Esophagus squamous epithelium (tissue), 5 donors: ENCODE data around the gene ETV6. TPM values are rescaled to one million over a fixed set of nuclear protein-coding genes. Genes with fewer than 3 reads are reported as not detected.

ENCODE experiments used
- DNase-seq: peaks from one replicate; lab custom pipeline; 2025; lab: John Stamatoyannopoulos, UW
- H3K27ac ChIP-seq, 4 donors: fragments of 200-600 bp; sonication (generic); one replicate each; pipeline ENCODE4 v1.5.1; 2016 to 2019; ENCODE audit warnings: mild to moderate bottlenecking in 1 of 4
- H3K27me3 ChIP-seq, 4 donors: fragments of 200-600 bp; sonication (generic); 1 replicate in 3 of 4; 2 replicates in 1 of 4; pipeline versions ENCODE4 v1.5.1 to v1.6.0; 2017 to 2021; ENCODE audit warnings: antibody characterized with exemption in 1 of 4
- H3K36me3 ChIP-seq, 3 donors: fragments of 200-600 bp; sonication (generic); one replicate each; pipeline ENCODE4 v1.5.1; 2016 to 2019
- H3K4me1 ChIP-seq, 3 donors: fragments of 200-600 bp; sonication (generic); one replicate each; pipeline ENCODE4 v1.5.1; 2017 to 2019
- H3K4me3 ChIP-seq, 4 donors: fragments of 200-600 bp; sonication (generic); 1 replicate in 3 of 4; 2 replicates in 1 of 4; pipeline ENCODE4 v1.5.1; 2016 to 2019; ENCODE audit warnings: mild to moderate bottlenecking in 2 of 4, moderate library complexity in 1 of 4
- H3K9me3 ChIP-seq, 3 donors: fragments of 200-600 bp; sonication (generic); one replicate each; pipeline ENCODE4 v1.5.1; 2016 to 2019
- CTCF ChIP-seq, 6 experiments: fragments of 450-650 bp in 4 of 6; fragments of 200-600 bp in 2 of 6; sonication (generic) in 2 of 6; IDR thresholded peaks; one replicate each; pipeline ENCODE4 v1.5.1; 2016 to 2019; ENCODE audit warnings: antibody characterized with exemption in 6 of 6, mild to moderate bottlenecking in 4 of 6, moderate library complexity in 4 of 6
- POLR2A ChIP-seq, 4 donors: fragments of 450-650 bp; IDR thresholded peaks; one replicate each; pipeline ENCODE4 v1.6.1; 2017; ENCODE audit warnings: antibody characterized with exemption in 4 of 4, mild to moderate bottlenecking in 4 of 4, moderate library complexity in 3 of 4
- WGBS, 2 donors: methylation state at CpG; one replicate each; pipeline ENCODE4 v1.1.5; 2018; 5-methylcytosine and 5-hydroxymethylcytosine counted together
- intact Hi-C: fragments of 100-400 bp; cut with DNase I; formaldehyde crosslinking; loops from one replicate; pipeline ENCODE4 v1.15.0; 2022
- total RNA-seq, 4 donors: library from RNA; depleted of rRNA; stranded (reverse); fragments of >200 nt; gene quantifications; one replicate each; pipeline ENCODE4 v1.1.0, GENCODE V29; 2016
- donor health status: DM: yes; HTN: yes; CAD: no.

Gene ETV6
- total RNA-seq, 4 donors from 2014 or later: 11.3 to 17.3 (median 13.8) TPM

GRCh38 chr12:11609045-11609444 lies 40.4 kb upstream of the ETV6 start:
- Histone ChIP-seq H3K36me3 (no peaks in the 10 kb centered on the region), H3K9me3 (no peaks in the 10 kb centered on the region), H3K27ac (no peak overlapping the region), H3K27me3 (no peaks in the 10 kb centered on the region), H3K4me3 (no peak overlapping the region), H3K4me1 (peaks cover 0 to 7% (median 0%) of the 10 kb centered on the region in 3 donors)
- DNase-seq: no peak
- no peak for TF ChIP-seq CTCF (IDR thresholded peaks at IDR 0.05)
- TF ChIP-seq POLR2A (IDR thresholded peaks at IDR 0.05): no peak
- intact Hi-C loops: no loop called here
- 84 to 85% methylated on average over 4 of the region's 4 CpGs for WGBS, 2 donors

DNA sequence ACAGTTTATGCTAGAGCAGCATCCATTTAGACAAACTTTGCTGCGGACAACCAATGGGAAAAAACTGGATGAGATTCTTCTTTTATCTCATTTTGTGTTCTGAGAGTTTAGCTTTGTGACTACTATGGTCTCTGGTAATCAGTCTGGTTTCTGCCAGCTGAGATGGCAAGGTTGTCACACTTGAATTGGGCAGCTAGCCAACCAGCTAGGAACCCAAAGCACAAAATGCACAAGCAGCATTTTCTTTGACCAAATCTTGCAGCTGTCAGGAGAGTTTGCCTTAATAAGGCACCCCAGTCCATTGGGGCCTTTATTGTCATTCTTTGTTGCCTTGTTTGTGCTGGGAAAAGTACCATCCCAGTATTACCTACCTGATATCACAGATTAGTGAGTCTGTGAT lies 34.0 kb upstream of the ETV6 start:
- Histone ChIP-seq H3K9me3 (no peaks in the 10 kb centered on the region), H3K4me1 (no peaks in the 10 kb centered on the region), H3K27ac (no peak overlapping the region), H3K4me3 (no peak overlapping the region), H3K27me3 (no peaks in the 10 kb centered on the region), H3K36me3 (no peaks in the 10 kb centered on the region)
- 92 to 100% methylated on average over 1 of the region's 1 CpG for WGBS, 2 donors
- intact Hi-C loops: no loop called here
- no peak for DNase-seq
- no peak for TF ChIP-seq CTCF (IDR thresholded peaks at IDR 0.05)
- no peak for TF ChIP-seq POLR2A (IDR thresholded peaks at IDR 0.05)

DNA sequence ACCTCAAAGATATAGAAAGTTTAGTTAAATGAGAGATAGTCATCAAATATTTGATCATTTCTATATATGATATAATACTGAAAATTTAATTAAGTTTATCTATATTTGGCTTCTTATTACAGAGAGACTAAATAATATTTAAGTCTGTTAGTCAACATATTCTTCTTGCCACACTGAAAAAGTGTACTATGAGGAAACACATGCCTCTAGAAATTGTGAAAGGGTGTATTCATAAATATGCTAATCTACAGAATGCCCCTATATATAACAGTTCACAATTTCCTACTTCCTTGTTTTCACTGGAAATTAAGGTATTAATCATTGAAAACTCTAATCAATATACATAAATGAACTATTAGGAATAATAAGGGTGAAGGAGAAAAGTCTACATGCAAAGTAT lies 31.4 kb upstream of the ETV6 start:
- intact Hi-C loops: no loop called here
- Histone ChIP-seq H3K4me3 (no peak overlapping the region), H3K27me3 (no peaks in the 10 kb centered on the region), H3K4me1 (no peaks in the 10 kb centered on the region), H3K27ac (no peak overlapping the region), H3K9me3 (no peaks in the 10 kb centered on the region), H3K36me3 (no peaks in the 10 kb centered on the region)
- no peak for TF ChIP-seq POLR2A (IDR thresholded peaks at IDR 0.05)
- no peak for TF ChIP-seq CTCF (IDR thresholded peaks at IDR 0.05)
- DNase-seq: no peak

GRCh38 chr12:11621797-11622423 lies 27.6 kb upstream of the ETV6 start:
- DNase-seq: no peak
- H3K36me3 ChIP-seq: no peaks in the 10 kb centered on the region
- 70 to 71% methylated on average over 5 of the region's 5 CpGs for WGBS, 2 donors

DNA sequence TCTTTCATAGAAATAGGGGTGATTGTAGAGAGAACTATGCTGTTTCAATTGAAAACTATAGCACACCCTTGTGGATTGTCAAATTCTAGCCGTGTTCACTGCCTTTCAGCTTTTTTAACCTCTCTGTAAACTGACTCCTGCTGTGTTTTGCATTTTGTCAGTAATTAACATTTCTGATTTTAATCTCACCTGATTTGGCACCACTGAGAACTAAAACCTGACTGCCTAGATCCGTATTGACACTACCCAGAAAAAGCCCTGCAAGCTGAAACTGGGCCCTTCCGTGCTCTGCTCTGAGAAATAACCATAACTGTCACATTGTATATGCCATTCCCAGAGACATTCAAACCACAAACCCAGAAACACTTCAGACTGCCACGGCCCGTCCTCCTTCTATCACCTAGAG lies 26.6 kb upstream of the ETV6 start:
- no peaks in the 10 kb centered on the region for H3K4me1 ChIP-seq
- TF ChIP-seq POLR2A (IDR thresholded peaks at IDR 0.05): no peak
- TF ChIP-seq CTCF (IDR thresholded peaks at IDR 0.05): peak in 1 of 6 experiments; percentile 15
- H3K27ac ChIP-seq: no peak overlapping the region
- intact Hi-C loops: no loop called here
- DNase-seq: no peak
- no peaks in the 10 kb centered on the region for H3K27me3 ChIP-seq
- 63 to 71% methylated on average over 5 of the region's 5 CpGs for WGBS, 2 donors
- H3K4me3 ChIP-seq: no peak overlapping the region
- H3K36me3 ChIP-seq: no peaks in the 10 kb centered on the region
- no peaks in the 10 kb centered on the region for H3K9me3 ChIP-seq

More at GRCh38 chr12:11621797-11622423, 27.6 kb upstream of the ETV6 start:
- peak in 1 of 6 experiments; percentile 6 for TF ChIP-seq CTCF (IDR thresholded peaks at IDR 0.05)
- TF ChIP-seq POLR2A (IDR thresholded peaks at IDR 0.05): no peak
- Histone ChIP-seq H3K27me3 (no peaks in the 10 kb centered on the region), H3K27ac (no peak overlapping the region), H3K9me3 (no peaks in the 10 kb centered on the region), H3K4me3 (no peak overlapping the region), H3K4me1 (no peaks in the 10 kb centered on the region)
- intact Hi-C loops: no loop called here
